Stimulated activated CD4-positive, alpha-beta T cell treated with anti-CD3 and anti-CD28 coated beads, Interleukin-12 subunit alpha, Interleukin-12 subunit beta, amount 100 ng/mL, for 48 hours (primary cell): ENCODE data around the gene SPSB2.

ENCODE experiments used
- DNase-seq, 3 donors: peaks; one replicate each; pipeline ENCODE4 v3.0.0-alpha.2; 2020; ENCODE audit warnings: low read depth in 2 of 3, low spot score in 1 of 3

Gene SPSB2

GRCh38 chr12:6851921-6852650, 21.0 kb downstream of the SPSB2 start, which contains the start of gene USP5:
TSS of gene USP5 (plus strand) at chr12:6852150. CDS start at chr12:6852180, 30 bp downstream.
- peak; percentile 91 to 98 (median 97) for DNase-seq

GRCh38 chr12:6851153-6851920, 21.8 kb downstream of the SPSB2 start, which contains the start of gene CDCA3:
TSS of gene CDCA3 (minus strand) at chr12:6851286. CDS start at chr12:6850952, 334 bp downstream.
- DNase-seq, result peak; percentile 94 to 95 (median 95)

- DNase-seq, result no peak
These were observed 22.3 kb downstream of the SPSB2 start for GRCh38 chr12:6850796-6851152.

GRCh38 chr12:6849976-6850560, 23.0 kb downstream of the SPSB2 start:
- no peak for DNase-seq

GRCh38 chr12:6849427-6849826, 23.7 kb downstream of the SPSB2 start:
- DNase-seq, result no peak

GRCh38 chr12:6847676-6848075, 25.4 kb downstream of the SPSB2 start:
- DNase-seq, result no peak

- DNase-seq, result no peak
These were observed 26.7 kb downstream of the SPSB2 start for GRCh38 chr12:6846316-6846869.

- no peak for DNase-seq
These were observed 27.7 kb downstream of the SPSB2 start for GRCh38 chr12:6845395-6845794.

- no peak for DNase-seq
These were observed 29.8 kb downstream of the SPSB2 start for GRCh38 chr12:6843118-6843902.

- DNase-seq, result no peak
These were observed 31.0 kb downstream of the SPSB2 start for GRCh38 chr12:6842075-6842474.

- DNase-seq, result no peak
These were observed 32.2 kb downstream of the SPSB2 start, which contains the start of gene GNB3 for GRCh38 chr12:6840761-6841515. TSS of gene GNB3 (plus strand) at chr12:6840925. CDS start at chr12:6841288, 363 bp downstream.

- DNase-seq, result no peak
These were observed 32.8 kb downstream of the SPSB2 start for GRCh38 chr12:6840330-6840729.

- DNase-seq, result no peak
These were observed 33.5 kb downstream of the SPSB2 start for GRCh38 chr12:6839482-6840201.

- DNase-seq, result no peak
These were observed 34.2 kb downstream of the SPSB2 start for GRCh38 chr12:6838854-6839253.

- DNase-seq, result no peak
These were observed 35.6 kb downstream of the SPSB2 start for GRCh38 chr12:6837370-6838060.

- DNase-seq, result no peak
These were observed 36.3 kb downstream of the SPSB2 start for GRCh38 chr12:6836851-6837250.

- no peak for DNase-seq
These were observed 38.2 kb downstream of the SPSB2 start for GRCh38 chr12:6834873-6835272.

- no peak for DNase-seq
These were observed 38.8 kb downstream of the SPSB2 start for GRCh38 chr12:6834254-6834653.
